SK-N-SH (cell line): Measurements from ENCODE around the gene GTF2H4. TPM values are rescaled to one million over a fixed set of nuclear protein-coding genes. Genes with fewer than 3 reads are reported as not detected.

Experiments used
- CTCF ChIA-PET: fragments of 300-600, 350-600 bp; formaldehyde crosslinking; extraction: SDS; loops from one replicate; lab custom pipeline; 2021; lab: Yijun Ruan, JAX
- POLR2A ChIA-PET: fragments of 350-600 bp; sonication (Branson Sonifier 250); formaldehyde crosslinking; extraction: SDS; loops from one replicate; lab custom pipeline; 2020; ENCODE audit warnings: antibody characterized with exemption, inconsistent platforms; lab: Yijun Ruan, JAX
- DNase-seq: peaks from one replicate; pipeline ENCODE4 v3.0.0; 2012
- H2AFZ ChIP-seq: fragments of 200-600 bp; sonication (generic); 2 replicates; pipeline ENCODE4 v1.8.1; 2016; ENCODE audit warnings: antibody characterized with exemption, mild to moderate bottlenecking, low read depth
- H3F3A ChIP-seq: fragments of 200-600 bp; sonication (generic); replicated peaks from 2 replicates; pipeline ENCODE3; 2016; ENCODE audit warnings: antibody characterized with exemption, mild to moderate bottlenecking; ENCODE audit not compliant: insufficient read depth
- H3K27ac ChIP-seq, 2 experiments: fragments of 200-500 bp in 1 of 2; fragments of 200-600 bp in 1 of 2; sonication (Bioruptor generic) in 1 of 2; sonication (generic), shearing (Covaris generic) in 1 of 2; 2 replicates each; pipeline versions ENCODE4 v1.5.1 to v1.6.1; 2014 to 2016; ENCODE audit warnings: low read depth in 2 of 2, inconsistent platforms in 1 of 2, low read length in 1 of 2, mild to moderate bottlenecking in 1 of 2, mixed read lengths in 1 of 2
- H3K27me3 ChIP-seq: fragments of 200-600 bp; sonication (generic), shearing (Covaris generic); 2 replicates; pipeline ENCODE4 v1.6.1; 2016; ENCODE audit warnings: mixed run types; ENCODE audit not compliant: insufficient read depth
- H3K36me3 ChIP-seq, 2 experiments: fragments of 200-500 bp in 1 of 2; fragments of 200-600 bp in 1 of 2; sonication (Bioruptor generic) in 1 of 2; sonication (generic) in 1 of 2; replicated peaks in 1 of 2; 2 replicates each; pipeline versions ENCODE3 to v1.5.1; 2014 to 2016; ENCODE audit warnings: low read length in 1 of 2, mild to moderate bottlenecking in 1 of 2; ENCODE audit not compliant: insufficient read depth in 2 of 2, control insufficient read depth in 1 of 2
- H3K4me1 ChIP-seq, 2 experiments: fragments of 200-500 bp in 1 of 2; fragments of 200-600 bp in 1 of 2; sonication (Bioruptor generic) in 1 of 2; sonication (generic), shearing (Covaris generic) in 1 of 2; 2 replicates each; pipeline versions ENCODE4 v1.5.1 to v1.6.1; 2014 to 2016; ENCODE audit warnings: low read depth in 1 of 2, low read length in 1 of 2, mixed run types in 1 of 2; ENCODE audit not compliant: insufficient read depth in 2 of 2, control insufficient read depth in 1 of 2
- H3K4me2 ChIP-seq: fragments of 200-600 bp; sonication (generic), shearing (Covaris generic); 2 replicates; pipeline ENCODE4 v1.6.1; 2017; ENCODE audit warnings: mixed run types
- H3K4me3 ChIP-seq, 2 experiments: fragments of 200-500 bp in 1 of 2; fragments of 200-600 bp in 1 of 2; sonication (Bioruptor generic) in 1 of 2; sonication (generic), shearing (Covaris generic) in 1 of 2; 2 replicates each; pipeline versions ENCODE4 v1.5.1 to v1.8.1; 2014 to 2016; ENCODE audit warnings: low read depth in 2 of 2, inconsistent platforms in 1 of 2, low read length in 1 of 2, mild to moderate bottlenecking in 1 of 2, mixed read lengths in 1 of 2, moderate library complexity in 1 of 2
- H3K79me2 ChIP-seq: fragments of 200-600 bp; sonication (generic); 2 replicates; pipeline ENCODE4 v1.8.1; 2017; ENCODE audit warnings: mild to moderate bottlenecking; ENCODE audit not compliant: insufficient read depth
- H3K9ac ChIP-seq: fragments of 200-600 bp; sonication (generic); 2 replicates; pipeline ENCODE4 v1.6.1; 2017; ENCODE audit warnings: mixed run types
- H3K9me2 ChIP-seq: fragments of 200-600 bp; sonication (generic); 2 replicates; pipeline ENCODE4 v1.6.1; 2017; ENCODE audit warnings: mixed run types
- H3K9me3 ChIP-seq: fragments of 200-600 bp; sonication (generic); 2 replicates; pipeline ENCODE4 v1.6.1; 2017; ENCODE audit warnings: mixed run types, mild to moderate bottlenecking, moderate library complexity
- H4K20me1 ChIP-seq: fragments of 200-600 bp; sonication (generic); 2 replicates; pipeline ENCODE4 v1.6.1; 2017; ENCODE audit warnings: mild to moderate bottlenecking, mixed run types; ENCODE audit not compliant: insufficient read depth
- ELF1 ChIP-seq: IDR thresholded peaks from 2 replicates; pipeline ENCODE4 v1.4.0; 2012
- EZH2phosphoT487 ChIP-seq: fragments of 200-600 bp; sonication (generic); IDR thresholded peaks from 2 replicates; pipeline ENCODE4 v1.6.1; 2017; ENCODE audit warnings: low read depth, mixed run types, mild to moderate bottlenecking, antibody characterized with exemption, moderate library complexity, borderline replicate concordance
- FOSL2 ChIP-seq: IDR thresholded peaks from 2 replicates; pipeline ENCODE4 v1.4.0; 2012; ENCODE audit warnings: low read depth, mild to moderate bottlenecking, moderate library complexity, borderline replicate concordance
- FOXJ3 ChIP-seq: sonication (generic); formaldehyde crosslinking; IDR thresholded peaks from 2 replicates; pipeline ENCODE4 v1.5.1; 2020; ENCODE audit warnings: mild to moderate bottlenecking, missing genetic modification reagents
- GABPA ChIP-seq: IDR thresholded peaks from 2 replicates; pipeline ENCODE4 v1.4.0; 2012; ENCODE audit warnings: low read depth, mild to moderate bottlenecking
- JUND ChIP-seq: IDR thresholded peaks from 2 replicates; pipeline ENCODE4 v1.4.0; 2012
- MAX ChIP-seq: IDR thresholded peaks from 2 replicates; pipeline ENCODE4 v1.4.0; 2012; ENCODE audit warnings: low read depth
- MEF2A ChIP-seq: IDR thresholded peaks from 2 replicates; pipeline ENCODE4 v1.4.0; 2012; ENCODE audit warnings: low read depth, borderline replicate concordance
- MXI1 ChIP-seq: IDR thresholded peaks from 2 replicates; pipeline ENCODE4 v1.6.1; 2012; ENCODE audit warnings: mild to moderate bottlenecking, low read depth, low read length, improper control_type of control experiment
- NFIC ChIP-seq: IDR thresholded peaks from 2 replicates; pipeline ENCODE4 v1.4.0; 2012; ENCODE audit warnings: borderline replicate concordance
- NRF1 ChIP-seq: IDR thresholded peaks from 2 replicates; pipeline ENCODE4 v1.6.1; 2012; ENCODE audit warnings: low read depth, mild to moderate bottlenecking, low read length
- PBX3 ChIP-seq: IDR thresholded peaks from 2 replicates; pipeline ENCODE4; 2012
- RAD21 ChIP-seq: IDR thresholded peaks from 2 replicates; pipeline ENCODE4 v1.6.1; 2012; ENCODE audit warnings: mild to moderate bottlenecking, low read length
- REST ChIP-seq: IDR thresholded peaks from 2 replicates; pipeline ENCODE4 v1.6.1; 2012; ENCODE audit warnings: mild to moderate bottlenecking, low read depth, low read length, moderate library complexity
- RFX5 ChIP-seq: IDR thresholded peaks from 2 replicates; pipeline ENCODE4 v1.6.1; 2012; ENCODE audit warnings: mild to moderate bottlenecking, improper control_type of control experiment, low read length
- RXRA ChIP-seq: IDR thresholded peaks from 2 replicates; pipeline ENCODE4 v1.4.0; 2012; ENCODE audit warnings: low read depth, mild to moderate bottlenecking, borderline replicate concordance
- SMC3 ChIP-seq: IDR thresholded peaks from 2 replicates; pipeline ENCODE4 v1.6.1; 2012; ENCODE audit warnings: low read depth, low read length, improper control_type of control experiment
- TCF12 ChIP-seq: IDR thresholded peaks from 2 replicates; pipeline ENCODE4 v1.4.0; 2012
- TEAD4 ChIP-seq: IDR thresholded peaks from 2 replicates; pipeline ENCODE4 v1.4.0; 2012; ENCODE audit warnings: mild to moderate bottlenecking, borderline replicate concordance; ENCODE audit not compliant: insufficient read depth
- YY1 ChIP-seq: IDR thresholded peaks from 2 replicates; pipeline ENCODE4 v1.4.0; 2012; ENCODE audit warnings: low read depth, mild to moderate bottlenecking
- WGBS: methylation state at CpG from one replicate; pipeline ENCODE4 v1.1.6; 2017; ENCODE audit warnings: low lambda C conversion rate; 5-methylcytosine and 5-hydroxymethylcytosine counted together
- polyA plus RNA-seq, 3 experiments: library from polyadenylated mRNA; depleted of rRNA; stranded (reverse); fragments of >200 nt; gene quantifications; 2 replicates each; pipeline ENCODE4 v1.2.3, GENCODE V29; 2012
- TF ChIP-seq, protein P1 (sequence below): fragments of 150-350 bp; IDR thresholded peaks from 2 replicates; pipeline ENCODE4 v1.6.1; 2017; ENCODE audit warnings: antibody characterized with exemption, low read length, low read depth, borderline replicate concordance
- TF ChIP-seq, protein P2 (sequence below): IDR thresholded peaks from 2 replicates; pipeline ENCODE4 v1.4.0; 2012; ENCODE audit warnings: low read depth, borderline replicate concordance

The GTF2H4 gene
- polyA plus RNA-seq, 1 of the 3 experiments (the other 2 are of a cell fraction) = 30.7 TPM

DNA sequence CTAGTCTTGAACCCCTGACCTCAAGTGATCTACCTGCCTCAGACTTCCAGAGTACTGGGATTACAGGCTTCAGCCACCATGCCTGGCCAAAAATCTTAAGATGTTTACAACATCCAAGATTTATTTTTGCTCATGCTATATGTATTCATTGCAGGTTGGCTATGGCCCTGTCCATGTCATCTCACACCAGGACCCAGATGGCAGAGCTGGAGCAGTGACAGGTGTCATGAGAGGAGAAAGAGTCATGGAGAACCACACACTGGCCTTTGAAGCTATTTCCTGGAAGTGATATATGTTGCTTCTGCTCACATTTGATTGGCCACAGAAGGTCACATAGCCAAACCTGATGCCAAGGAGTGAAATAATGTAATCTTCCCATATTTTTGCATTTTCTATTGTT, 37.5 kb upstream of the GTF2H4 start:
- no peak for DNase-seq
- Histone ChIP-seq H2AFZ (no peak overlapping the region), H3K4me1 (peaks cover 0 to 1% of the 10 kb centered on the region in 2 experiments; a peak in 1 of 4 replicates), H3K4me2 (no peak overlapping the region), H3K79me2 (no peaks in the 10 kb centered on the region), H3K4me3 (no peak overlapping the region), H3K36me3 (no peaks in the 10 kb centered on the region), H3K27me3 (no peaks in the 10 kb centered on the region), H3K9ac (no peak overlapping the region), H3K9me2 (no peaks in the 10 kb centered on the region), H3K27ac (no peak overlapping the region), H4K20me1 (no peaks in the 10 kb centered on the region), H3F3A (peaks cover under 1% of the 10 kb centered on the region), H3K9me3 (0 out of 2 replicates have a peak, but pooled peaks cover 6% of the 10 kb centered on the region)
- TF ChIP-seq NFIC (no peak), SMC3 (no peak), RFX5 (no peak), TCF12 (no peak), EZH2phosphoT487 (no peak), ELF1 (no peak), RXRA (no peak), FOSL2 (no peak), NRF1 (no peak), MXI1 (no peak), JUND (no peak), MEF2A (no peak), YY1 (no peak)
- TF ChIP-seq, protein P1, sequence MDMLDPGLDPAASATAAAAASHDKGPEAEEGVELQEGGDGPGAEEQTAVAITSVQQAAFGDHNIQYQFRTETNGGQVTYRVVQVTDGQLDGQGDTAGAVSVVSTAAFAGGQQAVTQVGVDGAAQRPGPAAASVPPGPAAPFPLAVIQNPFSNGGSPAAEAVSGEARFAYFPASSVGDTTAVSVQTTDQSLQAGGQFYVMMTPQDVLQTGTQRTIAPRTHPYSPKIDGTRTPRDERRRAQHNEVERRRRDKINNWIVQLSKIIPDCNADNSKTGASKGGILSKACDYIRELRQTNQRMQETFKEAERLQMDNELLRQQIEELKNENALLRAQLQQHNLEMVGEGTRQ = no peak
- CTCF ChIA-PET = interaction anchor here (0.8 kb wide), 1 partner anchor 8 kb away, joined by 3 read pairs; no protein-coding TSS in a partner anchor
- POLR2A ChIA-PET = no interaction called here

GRCh38 chr6:30871592-30872183, 36.3 kb upstream of the GTF2H4 start:
- Histone ChIP-seq H2AFZ (no peak overlapping the region), H3K4me3 (no peak overlapping the region), H3K4me2 (no peak overlapping the region), H3K4me1 (peaks cover 0 to 10% of the 10 kb centered on the region in 2 experiments; a peak in 1 of 4 replicates), H3K9ac (no peak overlapping the region), H3F3A (peaks cover 8% of the 10 kb centered on the region), H3K9me2 (no peaks in the 10 kb centered on the region), H4K20me1 (no peaks in the 10 kb centered on the region), H3K36me3 (no peaks in the 10 kb centered on the region), H3K79me2 (no peaks in the 10 kb centered on the region), H3K27ac (no peak overlapping the region), H3K27me3 (no peaks in the 10 kb centered on the region), H3K9me3 (0 out of 2 replicates have a peak, but pooled peaks cover 6% of the 10 kb centered on the region)
- WGBS = 32% methylated on average over 4 of the region's 4 CpGs
- ChIA-PET POLR2A (no interaction called here), CTCF (no interaction called here)
- DNase-seq = no peak
- TF ChIP-seq, protein P1 = no peak
- TF ChIP-seq, protein P2, sequence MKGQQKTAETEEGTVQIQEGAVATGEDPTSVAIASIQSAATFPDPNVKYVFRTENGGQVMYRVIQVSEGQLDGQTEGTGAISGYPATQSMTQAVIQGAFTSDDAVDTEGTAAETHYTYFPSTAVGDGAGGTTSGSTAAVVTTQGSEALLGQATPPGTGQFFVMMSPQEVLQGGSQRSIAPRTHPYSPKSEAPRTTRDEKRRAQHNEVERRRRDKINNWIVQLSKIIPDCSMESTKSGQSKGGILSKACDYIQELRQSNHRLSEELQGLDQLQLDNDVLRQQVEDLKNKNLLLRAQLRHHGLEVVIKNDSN = no peak
- TF ChIP-seq FOXJ3 (CRISPR knock-in tag) (no peak), EZH2phosphoT487 (no peak), MAX (no peak), RAD21 (no peak), REST (no peak), TEAD4 (no peak), PBX3 (no peak), SMC3 (no peak), GABPA (no peak)
